HepG2 (cell line): Measurements from ENCODE around the gene B9D2. TPM values are rescaled to one million over a fixed set of nuclear protein-coding genes. Genes with fewer than 3 reads are reported as not detected.
A peak's percentile ranks its signal among the peaks of the same experiment; 100 is the strongest.

Experiments used
- EED ChIP-seq: sonication (generic); formaldehyde crosslinking; IDR thresholded peaks from 2 replicates; pipeline ENCODE4 v1.5.0; 2020; ENCODE audit warnings: mild to moderate bottlenecking, missing genetic modification reagents
- HHEX ChIP-seq: IDR thresholded peaks from 2 replicates; pipeline ENCODE4 v1.6.1; 2016; ENCODE audit warnings: control low read depth
- NR1H2 ChIP-seq: sonication (generic); formaldehyde crosslinking; IDR thresholded peaks from 2 replicates; pipeline ENCODE4 v1.8.1; 2022; ENCODE audit warnings: low read depth, missing genetic modification reagents, borderline replicate concordance
- TAF1 ChIP-seq: sonication (generic); formaldehyde crosslinking; IDR thresholded peaks from 2 replicates; pipeline ENCODE4 v1.4.0; 2020; ENCODE audit warnings: missing genetic modification reagents
- TARDBP ChIP-seq: sonication (generic); formaldehyde crosslinking; IDR thresholded peaks from 2 replicates; pipeline ENCODE4 v1.8.0; 2022; ENCODE audit warnings: mild to moderate bottlenecking, missing genetic modification reagents
- polyA plus RNA-seq, 8 experiments: library from polyadenylated mRNA; depleted of rRNA in 3 of 8; stranded (reverse) in 7 of 8; unstranded in 1 of 8; fragments of >200 nt; fragmentation: Illumina TruSeq in 4 of 8; extraction: Trizol in 4 of 8; gene quantifications; 2 replicates each; pipeline versions ENCODE4 v1.2.1 to v1.2.3, GENCODE V29; 2011 to 2016; ENCODE audit warnings: low read depth in 4 of 8, missing spikeins in 1 of 8, mixed read lengths in 1 of 8; ENCODE audit not compliant: insufficient read depth in 1 of 8
- total RNA-seq, 5 experiments: library from RNA; depleted of rRNA; stranded (reverse); fragments of >200 nt; fragmentation: Illumina TruSeq; extraction: Trizol; gene quantifications; 2 replicates each; pipeline ENCODE4 v1.2.3, GENCODE V29; 2016; ENCODE audit warnings: low read depth in 1 of 5
- TF ChIP-seq, protein P1 (sequence below): sonication (generic); formaldehyde crosslinking; conservative IDR thresholded peaks from 2 replicates; pipeline ENCODE4 v1.8.0; 2022; ENCODE audit warnings: missing genetic modification reagents
- TF ChIP-seq, protein P2 (sequence below): sonication (generic); formaldehyde crosslinking; IDR thresholded peaks from 2 replicates; pipeline ENCODE4 v1.4.0; 2020; ENCODE audit warnings: missing genetic modification reagents
- TF ChIP-seq, protein P3 (sequence below): sonication (generic); formaldehyde crosslinking; IDR thresholded peaks from 2 replicates; pipeline ENCODE4 v1.4.0; 2020; ENCODE audit warnings: missing genetic modification reagents
- TF ChIP-seq, protein P4 (sequence below): sonication (generic); formaldehyde crosslinking; conservative IDR thresholded peaks from 2 replicates; pipeline ENCODE4 v1.4.0; 2020; ENCODE audit warnings: missing genetic modification reagents
- TF ChIP-seq, protein P5 (sequence below): IDR thresholded peaks from 2 replicates; pipeline ENCODE4 v1.6.1; 2018; ENCODE audit warnings: missing genetic modification reagents, mild to moderate bottlenecking, missing compliant biosample characterization
- TF ChIP-seq, protein P6 (sequence below): sonication (generic); formaldehyde crosslinking; IDR thresholded peaks from 2 replicates; pipeline ENCODE4 v1.8.0; 2023; ENCODE audit warnings: mild to moderate bottlenecking, missing genetic modification reagents
- TF ChIP-seq, protein P7 (sequence below): sonication (generic); formaldehyde crosslinking; IDR thresholded peaks from 2 replicates; pipeline ENCODE4 v1.8.0; 2022; ENCODE audit warnings: missing genetic modification reagents, mild to moderate bottlenecking, inconsistent platforms, borderline replicate concordance

Gene B9D2
- total and polyA plus RNA-seq, 2 of the 13 experiments (the other 11 are each of a cell fraction or from before 2014, with no cell fraction given): 3.1 to 4.4 TPM

DNA sequence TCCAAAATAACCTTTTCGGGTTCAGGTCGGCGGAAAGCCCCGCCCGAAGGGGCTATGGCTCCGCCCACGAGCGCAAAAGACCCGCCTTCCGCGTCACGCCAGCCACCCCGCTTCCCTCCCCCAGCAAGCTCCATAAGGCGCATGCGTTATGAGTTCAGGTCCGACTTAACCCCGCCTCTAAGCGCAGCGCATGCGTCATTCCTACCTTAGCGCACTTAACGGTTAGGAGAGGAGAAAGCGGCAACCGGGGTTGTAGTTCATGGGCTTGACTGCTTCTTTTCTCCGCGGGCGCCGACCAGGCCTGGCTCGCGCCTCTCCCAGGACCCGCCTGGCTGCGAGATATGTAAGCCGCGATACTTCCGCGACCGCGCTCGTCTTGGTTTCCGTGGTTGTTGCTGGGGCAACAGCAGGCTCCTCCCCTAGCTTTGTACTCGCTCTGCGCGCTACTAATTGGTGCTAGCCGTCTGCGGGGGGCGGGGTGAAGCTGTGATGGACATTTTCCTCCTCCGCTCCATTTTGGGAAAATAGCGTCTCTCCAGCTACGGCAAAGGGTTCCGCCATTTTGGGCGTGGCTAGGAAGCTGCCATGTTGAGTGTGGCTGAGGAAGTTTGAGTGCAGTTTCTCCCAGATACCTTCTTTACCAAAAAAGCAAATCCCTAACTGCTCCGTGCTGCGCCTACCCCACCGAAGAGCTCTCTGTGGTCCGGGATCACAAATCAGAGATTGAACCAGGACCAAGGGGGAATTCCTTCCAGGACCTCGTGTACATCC, at the start of gene B9D2 (continued):
- TF ChIP-seq, protein P1, sequence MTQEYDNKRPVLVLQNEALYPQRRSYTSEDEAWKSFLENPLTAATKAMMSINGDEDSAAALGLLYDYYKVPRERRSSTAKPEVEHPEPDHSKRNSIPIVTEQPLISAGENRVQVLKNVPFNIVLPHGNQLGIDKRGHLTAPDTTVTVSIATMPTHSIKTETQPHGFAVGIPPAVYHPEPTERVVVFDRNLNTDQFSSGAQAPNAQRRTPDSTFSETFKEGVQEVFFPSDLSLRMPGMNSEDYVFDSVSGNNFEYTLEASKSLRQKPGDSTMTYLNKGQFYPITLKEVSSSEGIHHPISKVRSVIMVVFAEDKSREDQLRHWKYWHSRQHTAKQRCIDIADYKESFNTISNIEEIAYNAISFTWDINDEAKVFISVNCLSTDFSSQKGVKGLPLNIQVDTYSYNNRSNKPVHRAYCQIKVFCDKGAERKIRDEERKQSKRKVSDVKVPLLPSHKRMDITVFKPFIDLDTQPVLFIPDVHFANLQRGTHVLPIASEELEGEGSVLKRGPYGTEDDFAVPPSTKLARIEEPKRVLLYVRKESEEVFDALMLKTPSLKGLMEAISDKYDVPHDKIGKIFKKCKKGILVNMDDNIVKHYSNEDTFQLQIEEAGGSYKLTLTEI (CRISPR knock-in tag): no peak
- TF ChIP-seq, protein P2, sequence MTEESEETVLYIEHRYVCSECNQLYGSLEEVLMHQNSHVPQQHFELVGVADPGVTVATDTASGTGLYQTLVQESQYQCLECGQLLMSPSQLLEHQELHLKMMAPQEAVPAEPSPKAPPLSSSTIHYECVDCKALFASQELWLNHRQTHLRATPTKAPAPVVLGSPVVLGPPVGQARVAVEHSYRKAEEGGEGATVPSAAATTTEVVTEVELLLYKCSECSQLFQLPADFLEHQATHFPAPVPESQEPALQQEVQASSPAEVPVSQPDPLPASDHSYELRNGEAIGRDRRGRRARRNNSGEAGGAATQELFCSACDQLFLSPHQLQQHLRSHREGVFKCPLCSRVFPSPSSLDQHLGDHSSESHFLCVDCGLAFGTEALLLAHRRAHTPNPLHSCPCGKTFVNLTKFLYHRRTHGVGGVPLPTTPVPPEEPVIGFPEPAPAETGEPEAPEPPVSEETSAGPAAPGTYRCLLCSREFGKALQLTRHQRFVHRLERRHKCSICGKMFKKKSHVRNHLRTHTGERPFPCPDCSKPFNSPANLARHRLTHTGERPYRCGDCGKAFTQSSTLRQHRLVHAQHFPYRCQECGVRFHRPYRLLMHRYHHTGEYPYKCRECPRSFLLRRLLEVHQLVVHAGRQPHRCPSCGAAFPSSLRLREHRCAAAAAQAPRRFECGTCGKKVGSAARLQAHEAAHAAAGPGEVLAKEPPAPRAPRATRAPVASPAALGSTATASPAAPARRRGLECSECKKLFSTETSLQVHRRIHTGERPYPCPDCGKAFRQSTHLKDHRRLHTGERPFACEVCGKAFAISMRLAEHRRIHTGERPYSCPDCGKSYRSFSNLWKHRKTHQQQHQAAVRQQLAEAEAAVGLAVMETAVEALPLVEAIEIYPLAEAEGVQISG: no peak; the same call in 1 of the 2 replicates
- TF ChIP-seq TARDBP: 0 out of 2 replicates have a peak, but pooled peaks have one; percentile 26
- TF ChIP-seq TAF1: peak; percentile 67
- TF ChIP-seq, protein P3, sequence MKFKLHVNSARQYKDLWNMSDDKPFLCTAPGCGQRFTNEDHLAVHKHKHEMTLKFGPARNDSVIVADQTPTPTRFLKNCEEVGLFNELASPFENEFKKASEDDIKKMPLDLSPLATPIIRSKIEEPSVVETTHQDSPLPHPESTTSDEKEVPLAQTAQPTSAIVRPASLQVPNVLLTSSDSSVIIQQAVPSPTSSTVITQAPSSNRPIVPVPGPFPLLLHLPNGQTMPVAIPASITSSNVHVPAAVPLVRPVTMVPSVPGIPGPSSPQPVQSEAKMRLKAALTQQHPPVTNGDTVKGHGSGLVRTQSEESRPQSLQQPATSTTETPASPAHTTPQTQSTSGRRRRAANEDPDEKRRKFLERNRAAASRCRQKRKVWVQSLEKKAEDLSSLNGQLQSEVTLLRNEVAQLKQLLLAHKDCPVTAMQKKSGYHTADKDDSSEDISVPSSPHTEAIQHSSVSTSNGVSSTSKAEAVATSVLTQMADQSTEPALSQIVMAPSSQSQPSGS (CRISPR knock-in tag): 0 out of 2 replicates have a peak, but pooled peaks have one; percentile 6
- TF ChIP-seq, protein P4, sequence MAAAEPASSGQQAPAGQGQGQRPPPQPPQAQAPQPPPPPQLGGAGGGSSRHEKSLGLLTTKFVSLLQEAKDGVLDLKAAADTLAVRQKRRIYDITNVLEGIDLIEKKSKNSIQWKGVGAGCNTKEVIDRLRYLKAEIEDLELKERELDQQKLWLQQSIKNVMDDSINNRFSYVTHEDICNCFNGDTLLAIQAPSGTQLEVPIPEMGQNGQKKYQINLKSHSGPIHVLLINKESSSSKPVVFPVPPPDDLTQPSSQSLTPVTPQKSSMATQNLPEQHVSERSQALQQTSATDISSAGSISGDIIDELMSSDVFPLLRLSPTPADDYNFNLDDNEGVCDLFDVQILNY (CRISPR knock-in tag): no peak
- TF ChIP-seq, protein P5, sequence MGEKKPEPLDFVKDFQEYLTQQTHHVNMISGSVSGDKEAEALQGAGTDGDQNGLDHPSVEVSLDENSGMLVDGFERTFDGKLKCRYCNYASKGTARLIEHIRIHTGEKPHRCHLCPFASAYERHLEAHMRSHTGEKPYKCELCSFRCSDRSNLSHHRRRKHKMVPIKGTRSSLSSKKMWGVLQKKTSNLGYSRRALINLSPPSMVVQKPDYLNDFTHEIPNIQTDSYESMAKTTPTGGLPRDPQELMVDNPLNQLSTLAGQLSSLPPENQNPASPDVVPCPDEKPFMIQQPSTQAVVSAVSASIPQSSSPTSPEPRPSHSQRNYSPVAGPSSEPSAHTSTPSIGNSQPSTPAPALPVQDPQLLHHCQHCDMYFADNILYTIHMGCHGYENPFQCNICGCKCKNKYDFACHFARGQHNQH (CRISPR knock-in tag): no peak
- TF ChIP-seq, protein P6, sequence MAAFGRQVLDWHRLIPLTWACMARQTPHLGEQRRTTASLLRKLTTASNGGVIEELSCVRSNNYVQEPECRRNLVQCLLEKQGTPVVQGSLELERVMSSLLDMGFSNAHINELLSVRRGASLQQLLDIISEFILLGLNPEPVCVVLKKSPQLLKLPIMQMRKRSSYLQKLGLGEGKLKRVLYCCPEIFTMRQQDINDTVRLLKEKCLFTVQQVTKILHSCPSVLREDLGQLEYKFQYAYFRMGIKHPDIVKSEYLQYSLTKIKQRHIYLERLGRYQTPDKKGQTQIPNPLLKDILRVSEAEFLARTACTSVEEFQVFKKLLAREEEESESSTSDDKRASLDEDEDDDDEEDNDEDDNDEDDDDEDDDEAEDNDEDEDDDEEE (CRISPR knock-in tag): no peak
- no peak for TF ChIP-seq NR1H2 (CRISPR knock-in tag)
- TF ChIP-seq, protein P7, sequence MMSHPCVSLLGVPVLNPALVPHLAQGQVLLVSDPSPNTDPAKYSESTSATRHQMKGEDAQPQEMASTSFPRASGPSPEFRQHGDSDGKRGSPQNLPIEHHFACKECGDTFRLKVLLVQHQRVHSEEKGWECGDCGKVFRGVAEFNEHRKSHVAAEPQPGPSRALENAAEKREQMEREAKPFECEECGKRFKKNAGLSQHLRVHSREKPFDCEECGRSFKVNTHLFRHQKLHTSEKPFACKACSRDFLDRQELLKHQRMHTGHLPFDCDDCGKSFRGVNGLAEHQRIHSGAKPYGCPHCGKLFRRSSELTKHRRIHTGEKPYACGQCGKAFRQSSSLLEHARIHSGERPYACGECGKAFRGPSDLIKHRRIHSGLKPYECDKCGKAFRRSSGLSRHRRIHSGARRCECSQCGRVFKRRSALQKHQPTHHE: no peak
- no peak for TF ChIP-seq HHEX (CRISPR knock-in tag)
- no peak for TF ChIP-seq EED (CRISPR knock-in tag)
